Prostate gland (tissue), 2 donors: ENCODE data around the gene RSL24D1.

Experiments
- POLR2A ChIP-seq: fragments of 450-650 bp; IDR thresholded peaks from one replicate; pipeline ENCODE4 v1.6.1; 2016; ENCODE audit warnings: antibody characterized with exemption, mild to moderate bottlenecking
- POLR2AphosphoS5 ChIP-seq: sonication (generic); formaldehyde crosslinking; IDR thresholded peaks from one replicate; pipeline ENCODE4 v1.6.1; 2017; ENCODE audit warnings: antibody characterized with exemption
- TF ChIP-seq, protein P1 (sequence below), 4 experiments: fragments of 200-600 bp in 2 of 4; fragments of 450-650 bp in 2 of 4; sonication (generic) in 2 of 4; IDR thresholded peaks; 1 replicate in 3 of 4; 2 replicates in 1 of 4; pipeline ENCODE4 v1.5.1; 2016 to 2019; ENCODE audit warnings: antibody characterized with exemption in 4 of 4, mild to moderate bottlenecking in 2 of 4, moderate library complexity in 2 of 4

GRCh38 chr15:55220606-55221005 lies 23.9 kb upstream of the RSL24D1 start:
- TF ChIP-seq, protein P1, sequence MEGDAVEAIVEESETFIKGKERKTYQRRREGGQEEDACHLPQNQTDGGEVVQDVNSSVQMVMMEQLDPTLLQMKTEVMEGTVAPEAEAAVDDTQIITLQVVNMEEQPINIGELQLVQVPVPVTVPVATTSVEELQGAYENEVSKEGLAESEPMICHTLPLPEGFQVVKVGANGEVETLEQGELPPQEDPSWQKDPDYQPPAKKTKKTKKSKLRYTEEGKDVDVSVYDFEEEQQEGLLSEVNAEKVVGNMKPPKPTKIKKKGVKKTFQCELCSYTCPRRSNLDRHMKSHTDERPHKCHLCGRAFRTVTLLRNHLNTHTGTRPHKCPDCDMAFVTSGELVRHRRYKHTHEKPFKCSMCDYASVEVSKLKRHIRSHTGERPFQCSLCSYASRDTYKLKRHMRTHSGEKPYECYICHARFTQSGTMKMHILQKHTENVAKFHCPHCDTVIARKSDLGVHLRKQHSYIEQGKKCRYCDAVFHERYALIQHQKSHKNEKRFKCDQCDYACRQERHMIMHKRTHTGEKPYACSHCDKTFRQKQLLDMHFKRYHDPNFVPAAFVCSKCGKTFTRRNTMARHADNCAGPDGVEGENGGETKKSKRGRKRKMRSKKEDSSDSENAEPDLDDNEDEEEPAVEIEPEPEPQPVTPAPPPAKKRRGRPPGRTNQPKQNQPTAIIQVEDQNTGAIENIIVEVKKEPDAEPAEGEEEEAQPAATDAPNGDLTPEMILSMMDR (IDR thresholded peaks at IDR 0.05): no peak
- no peak for TF ChIP-seq POLR2A
- TF ChIP-seq POLR2AphosphoS5: no peak
